ENCODE results near the gene TYMP. TPM values are rescaled to one million over a fixed set of nuclear protein-coding genes. Genes with fewer than 3 reads are reported as not detected.

The TYMP gene
- total and polyA plus RNA-seq, 2 donors (not counting 1 experiment from before 2014, with no cell fraction given): 3.7 to 40.1 TPM

DNA sequence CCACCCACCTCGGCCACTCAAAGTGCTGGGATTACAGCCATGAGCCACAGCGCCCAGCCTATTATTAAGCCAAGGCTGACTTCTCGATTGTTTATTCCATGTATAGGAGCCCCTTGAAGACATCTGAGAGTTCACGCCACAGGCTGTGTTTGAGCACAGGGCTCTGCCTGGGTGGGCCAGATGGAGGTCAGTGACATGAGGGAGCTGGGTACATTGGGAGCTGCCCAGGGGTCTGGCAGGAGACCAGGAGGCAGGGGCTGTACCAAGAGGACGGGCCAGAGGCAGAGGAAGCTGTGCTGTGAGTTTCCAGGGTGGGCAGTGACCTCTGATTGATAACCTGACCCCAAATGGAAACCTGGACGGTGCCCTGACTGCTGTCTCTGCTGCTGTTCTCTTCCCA is 27.7 kb downstream of the TYMP start:
- DNase-seq (ENCODE audit: low read depth in 2 of 2): no peak
- no peaks in the 10 kb centered on the region for H3K4me1 ChIP-seq (ENCODE audit: control insufficient read depth, extremely low read depth, insufficient read depth, low read length)
- no peak for TF ChIP-seq EZH2 (IDR thresholded peaks at IDR 0.05; ENCODE audit: low read length, missing control alignments)
- TF ChIP-seq, protein P1, sequence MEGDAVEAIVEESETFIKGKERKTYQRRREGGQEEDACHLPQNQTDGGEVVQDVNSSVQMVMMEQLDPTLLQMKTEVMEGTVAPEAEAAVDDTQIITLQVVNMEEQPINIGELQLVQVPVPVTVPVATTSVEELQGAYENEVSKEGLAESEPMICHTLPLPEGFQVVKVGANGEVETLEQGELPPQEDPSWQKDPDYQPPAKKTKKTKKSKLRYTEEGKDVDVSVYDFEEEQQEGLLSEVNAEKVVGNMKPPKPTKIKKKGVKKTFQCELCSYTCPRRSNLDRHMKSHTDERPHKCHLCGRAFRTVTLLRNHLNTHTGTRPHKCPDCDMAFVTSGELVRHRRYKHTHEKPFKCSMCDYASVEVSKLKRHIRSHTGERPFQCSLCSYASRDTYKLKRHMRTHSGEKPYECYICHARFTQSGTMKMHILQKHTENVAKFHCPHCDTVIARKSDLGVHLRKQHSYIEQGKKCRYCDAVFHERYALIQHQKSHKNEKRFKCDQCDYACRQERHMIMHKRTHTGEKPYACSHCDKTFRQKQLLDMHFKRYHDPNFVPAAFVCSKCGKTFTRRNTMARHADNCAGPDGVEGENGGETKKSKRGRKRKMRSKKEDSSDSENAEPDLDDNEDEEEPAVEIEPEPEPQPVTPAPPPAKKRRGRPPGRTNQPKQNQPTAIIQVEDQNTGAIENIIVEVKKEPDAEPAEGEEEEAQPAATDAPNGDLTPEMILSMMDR (conservative IDR thresholded peaks at IDR 0.05 in 1 of 2, IDR thresholded peaks at IDR 0.05 in 1 of 2; ENCODE audit: low read depth in 1 of 2, low read length in 2 of 2): no peak

DNA sequence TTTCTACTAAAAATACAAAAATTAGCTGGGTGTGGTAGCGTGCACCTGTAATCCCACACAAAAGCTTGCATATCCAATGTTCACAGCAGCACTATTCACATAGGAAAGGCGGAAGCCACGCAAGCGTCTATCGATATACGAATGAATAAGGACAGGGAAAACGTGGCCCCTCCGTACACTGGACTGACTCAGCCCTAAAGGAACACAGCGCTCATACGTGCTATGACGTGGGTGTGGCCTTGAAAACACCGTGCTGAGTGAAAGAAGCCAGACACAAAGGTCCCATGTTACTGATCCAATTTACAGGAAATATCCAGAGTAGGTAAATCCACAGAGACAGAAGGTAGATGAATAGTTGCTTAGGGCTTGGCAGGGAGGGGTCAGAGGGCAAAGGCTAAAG is 29.4 kb downstream of the TYMP start:
- Histone ChIP-seq H3K36me3 (ENCODE audit: control insufficient read depth, insufficient read depth, low read length) (peaks cover 14% of the 10 kb centered on the region), H3K4me1 (ENCODE audit: control insufficient read depth, extremely low read depth, insufficient read depth, low read length) (no peaks in the 10 kb centered on the region), H3K4me2 (ENCODE audit: extremely low read depth, insufficient read depth, low read length) (no peak overlapping the region), H3K27me3 (ENCODE audit: control insufficient read depth, insufficient read depth, low read length) (no peaks in the 10 kb centered on the region), H3K4me3 (replicated peaks in 1 of 4; ENCODE audit: control extremely low read depth in 1 of 4, insufficient read depth in 1 of 4, low read depth in 3 of 4, low read length in 4 of 4) (no peak overlapping the region), H3K9me3 (ENCODE audit: control insufficient read depth, insufficient read depth, low read depth, low read length) (no peaks in the 10 kb centered on the region), H2AFZ (ENCODE audit: low read length) (no peak overlapping the region), H4K20me1 (ENCODE audit: control insufficient read depth, extremely low read depth, insufficient read depth, low read length) (no peaks in the 10 kb centered on the region), H3K79me2 (ENCODE audit: control insufficient read depth, insufficient read depth, low read length) (no peaks in the 10 kb centered on the region), H3K27ac (ENCODE audit: insufficient read depth, low read length) (no peak overlapping the region), H3K9ac (ENCODE audit: insufficient read depth, low read length) (no peak overlapping the region)
- no peak for DNase-seq (ENCODE audit: low read depth in 2 of 2)
- no peak for TF ChIP-seq EZH2 (IDR thresholded peaks at IDR 0.05; ENCODE audit: low read length, missing control alignments)
- TF ChIP-seq, protein P1 (conservative IDR thresholded peaks at IDR 0.05 in 1 of 2, IDR thresholded peaks at IDR 0.05 in 1 of 2; ENCODE audit: low read depth in 1 of 2, low read length in 2 of 2): no peak

More for the DNA sequence above, 27.7 kb downstream of the TYMP start:
- Histone ChIP-seq H3K27ac (ENCODE audit: insufficient read depth, low read length) (no peak overlapping the region), H3K27me3 (ENCODE audit: control insufficient read depth, insufficient read depth, low read length) (no peaks in the 10 kb centered on the region), H3K9ac (ENCODE audit: insufficient read depth, low read length) (no peak overlapping the region), H3K4me2 (ENCODE audit: extremely low read depth, insufficient read depth, low read length) (no peak overlapping the region), H3K36me3 (ENCODE audit: control insufficient read depth, insufficient read depth, low read length) (peaks cover 19% of the 10 kb centered on the region), H3K4me3 (replicated peaks in 1 of 4; ENCODE audit: control extremely low read depth in 1 of 4, insufficient read depth in 1 of 4, low read depth in 3 of 4, low read length in 4 of 4) (no peak overlapping the region), H3K9me3 (ENCODE audit: control insufficient read depth, insufficient read depth, low read depth, low read length) (no peaks in the 10 kb centered on the region), H2AFZ (ENCODE audit: low read length) (no peak overlapping the region), H3K79me2 (ENCODE audit: control insufficient read depth, insufficient read depth, low read length) (peaks cover 16% of the 10 kb centered on the region), H4K20me1 (ENCODE audit: control insufficient read depth, extremely low read depth, insufficient read depth, low read length) (no peaks in the 10 kb centered on the region)

DNA sequence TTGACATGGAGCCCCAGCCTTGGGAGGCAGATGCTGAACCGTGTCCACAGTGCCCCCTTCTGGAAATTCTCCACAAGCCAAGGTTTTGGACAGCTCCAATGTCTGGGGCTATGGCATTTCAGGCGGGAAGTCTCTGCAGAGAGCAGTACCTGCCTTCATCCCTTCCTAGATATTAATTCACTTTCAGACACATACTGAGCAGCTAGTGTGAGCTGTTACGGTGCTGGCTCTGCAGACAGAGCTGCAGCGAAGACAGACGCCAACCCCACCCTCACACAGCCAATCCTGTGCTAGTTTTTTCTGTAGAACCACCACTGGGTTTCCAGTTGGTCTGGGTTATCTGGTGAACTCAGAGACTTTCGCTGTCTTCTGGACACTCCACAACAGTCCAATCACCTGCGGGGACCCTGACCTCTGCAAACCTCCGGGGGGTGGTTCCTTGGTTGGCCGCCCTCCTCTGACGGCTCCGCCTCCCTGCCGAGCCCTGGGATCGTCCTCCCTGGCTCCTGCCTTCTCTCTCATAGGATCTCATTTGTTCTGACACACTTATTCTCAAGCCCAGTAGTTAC is 31.4 kb downstream of the TYMP start:
- H2AFZ ChIP-seq (ENCODE audit: low read length): no peak overlapping the region
- TF ChIP-seq, protein P1 (conservative IDR thresholded peaks at IDR 0.05 in 1 of 2, IDR thresholded peaks at IDR 0.05 in 1 of 2; ENCODE audit: low read depth in 1 of 2, low read length in 2 of 2): peak; percentile 54 to 80
- TF ChIP-seq EZH2 (IDR thresholded peaks at IDR 0.05; ENCODE audit: low read length, missing control alignments): no peak
- H3K4me3 ChIP-seq (replicated peaks in 1 of 4; ENCODE audit: control extremely low read depth in 1 of 4, insufficient read depth in 1 of 4, low read depth in 3 of 4, low read length in 4 of 4): no peak overlapping the region
- H3K4me2 ChIP-seq (ENCODE audit: extremely low read depth, insufficient read depth, low read length): no peak overlapping the region
- no peak overlapping the region for H3K27ac ChIP-seq (ENCODE audit: insufficient read depth, low read length)
- peaks cover 5% of the 10 kb centered on the region for H3K36me3 ChIP-seq (ENCODE audit: control insufficient read depth, insufficient read depth, low read length)
- H4K20me1 ChIP-seq (ENCODE audit: control insufficient read depth, extremely low read depth, insufficient read depth, low read length): no peaks in the 10 kb centered on the region
- no peaks in the 10 kb centered on the region for H3K27me3 ChIP-seq (ENCODE audit: control insufficient read depth, insufficient read depth, low read length)
- peak; percentile 36 to 62 for DNase-seq (ENCODE audit: low read depth in 2 of 2)
- H3K9ac ChIP-seq (ENCODE audit: insufficient read depth, low read length): no peak overlapping the region
- H3K4me1 ChIP-seq (ENCODE audit: control insufficient read depth, extremely low read depth, insufficient read depth, low read length): no peaks in the 10 kb centered on the region
- no peaks in the 10 kb centered on the region for H3K79me2 ChIP-seq (ENCODE audit: control insufficient read depth, insufficient read depth, low read length)
- no peaks in the 10 kb centered on the region for H3K9me3 ChIP-seq (ENCODE audit: control insufficient read depth, insufficient read depth, low read depth, low read length)

Data from fibroblast of lung (primary cell).